PC-9 (cell line): ENCODE measurements around the gene ST7. TPM values are rescaled to one million over a fixed set of nuclear protein-coding genes. Genes with fewer than 3 reads are reported as not detected.
"Not testable (repeated sequence)": the region's sequence is repeated elsewhere in the genome, so short reads cannot be mapped to it uniquely, and the experiment has no call there.

ENCODE experiments used
- BruUV-seq: library from RNA; stranded (reverse); fragments of 400-500 nt; replicated peaks from 2 replicates; lab custom pipeline; 2021; lab: Mats Ljungman, UMichigan
- CTCF ChIA-PET: fragments of 300-600 bp; sonication (Branson Sonifier 250); formaldehyde crosslinking; loops from one replicate; lab custom pipeline; 2022; ENCODE audit warnings: antibody characterized with exemption; lab: Charles Lee
- POLR2A ChIA-PET: fragments of 300-600 bp; sonication (Branson Sonifier 250); formaldehyde crosslinking; loops from one replicate; lab custom pipeline; 2022; ENCODE audit warnings: antibody characterized with exemption; ENCODE audit not compliant: unreplicated experiment; lab: Charles Lee
- DNase-seq, 2 experiments: peaks; one replicate each; pipeline versions ENCODE4 v3.0.0 to v3.0.0-alpha.2; 2015 to 2022; ENCODE audit warnings: mixed read lengths in 1 of 2
- H2AFZ ChIP-seq: fragments of 200-600 bp; sonication (generic); 2 replicates; pipeline ENCODE4 v1.8.1; 2017; ENCODE audit warnings: antibody characterized with exemption
- H3F3A ChIP-seq: fragments of 200-600 bp; sonication (generic); 2 replicates; pipeline ENCODE4 v1.8.1; 2017; ENCODE audit warnings: antibody characterized with exemption, mild to moderate bottlenecking, low read depth; ENCODE audit not compliant: insufficient read depth
- H3K27ac ChIP-seq: fragments of 200-600 bp; sonication (generic); 2 replicates; pipeline ENCODE4 v1.6.1; 2016; ENCODE audit warnings: mixed run types
- H3K27me3 ChIP-seq: fragments of 200-600 bp; sonication (generic); 2 replicates; pipeline ENCODE4 v1.6.1; 2016; ENCODE audit warnings: low read depth, mixed run types; ENCODE audit not compliant: insufficient read depth
- H3K36me3 ChIP-seq: fragments of 200-600 bp; sonication (generic); 2 replicates; pipeline ENCODE4 v1.6.1; 2016; ENCODE audit warnings: low read depth, mixed run types
- H3K4me1 ChIP-seq: fragments of 200-600 bp; sonication (generic); replicated peaks from 2 replicates; pipeline ENCODE4 v1.6.1; 2016; ENCODE audit warnings: mixed run types; ENCODE audit not compliant: insufficient read depth
- H3K4me2 ChIP-seq: fragments of 200-600 bp; sonication (generic); 2 replicates; pipeline ENCODE4 v1.6.1; 2017; ENCODE audit warnings: mixed run types
- H3K4me3 ChIP-seq: fragments of 200-600 bp; sonication (generic); 2 replicates; pipeline ENCODE4 v1.6.1; 2016; ENCODE audit warnings: mixed run types
- H3K79me2 ChIP-seq: fragments of 200-600 bp; sonication (generic); 2 replicates; pipeline ENCODE4 v1.6.1; 2017; ENCODE audit warnings: low read depth, mixed run types
- H3K9me2 ChIP-seq: fragments of 200-600 bp; sonication (generic); 2 replicates; pipeline ENCODE4 v1.8.1; 2017; ENCODE audit warnings: mild to moderate bottlenecking; ENCODE audit not compliant: insufficient read depth
- H3K9me3 ChIP-seq: fragments of 200-600 bp; sonication (generic); 2 replicates; pipeline ENCODE4 v1.8.1; 2016; ENCODE audit warnings: low read depth; ENCODE audit not compliant: insufficient read depth
- H4K20me1 ChIP-seq: fragments of 200-600 bp; sonication (generic); 2 replicates; pipeline ENCODE4 v1.8.1; 2017; ENCODE audit not compliant: insufficient read depth
- EZH2 ChIP-seq: fragments of 200-600 bp; sonication (generic); IDR thresholded peaks from 2 replicates; pipeline ENCODE4 v1.8.0; 2017; ENCODE audit warnings: antibody characterized with exemption, low read depth
- intact Hi-C: fragments of 100-400 bp; cut with micrococcal nuclease; formaldehyde crosslinking; loops from one replicate; pipeline ENCODE4 v1.10.0; 2022; ENCODE audit not compliant: unreplicated experiment
- total RNA-seq: library from RNA; stranded (reverse); gene quantifications from 2 replicates; pipeline ENCODE4 v1.2.3, GENCODE V29; 2021
- TF ChIP-seq, protein P1 (sequence below): fragments of 200-600 bp; sonication (generic); conservative IDR thresholded peaks from 2 replicates; pipeline ENCODE4 v1.6.1; 2017; ENCODE audit warnings: mixed run types, antibody characterized with exemption, mild to moderate bottlenecking, moderate library complexity

Gene ST7
- total RNA-seq, 1 experiment from 2014 or later: 25.8 TPM

DNA sequence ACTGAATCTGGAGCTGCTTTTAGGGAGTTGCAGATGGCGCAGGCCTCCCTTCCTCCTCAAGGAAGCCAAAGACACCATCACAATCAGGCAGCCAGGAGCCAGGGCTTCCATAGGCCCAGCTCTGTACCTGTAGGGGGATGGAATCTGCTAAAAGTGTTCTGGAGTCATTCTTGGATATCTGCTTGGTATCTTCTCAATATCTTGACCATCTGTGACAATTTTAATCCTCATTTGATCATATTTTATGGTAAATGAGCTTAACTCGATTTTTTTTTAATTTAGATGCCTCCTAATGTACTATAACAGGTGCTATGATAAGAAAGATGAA is 3.1 kb downstream of the ST7 start:
- Histone ChIP-seq H3K4me3 (no peak overlapping the region), H3K4me1 (peaks cover 24% of the 10 kb centered on the region), H3F3A (no peaks in the 10 kb centered on the region), H3K36me3 (no peaks in the 10 kb centered on the region), H3K9me3 (no peaks in the 10 kb centered on the region), H2AFZ (no peak overlapping the region), H3K27ac (no peak overlapping the region), H3K9me2 (no peaks in the 10 kb centered on the region), H3K27me3 (no peaks in the 10 kb centered on the region), H3K4me2 (no peak overlapping the region), H4K20me1 (peaks cover 14% of the 10 kb centered on the region), H3K79me2 (peaks cover 71% of the 10 kb centered on the region)
- no peak for DNase-seq
- TF ChIP-seq EZH2: no peak
- TF ChIP-seq, protein P1, sequence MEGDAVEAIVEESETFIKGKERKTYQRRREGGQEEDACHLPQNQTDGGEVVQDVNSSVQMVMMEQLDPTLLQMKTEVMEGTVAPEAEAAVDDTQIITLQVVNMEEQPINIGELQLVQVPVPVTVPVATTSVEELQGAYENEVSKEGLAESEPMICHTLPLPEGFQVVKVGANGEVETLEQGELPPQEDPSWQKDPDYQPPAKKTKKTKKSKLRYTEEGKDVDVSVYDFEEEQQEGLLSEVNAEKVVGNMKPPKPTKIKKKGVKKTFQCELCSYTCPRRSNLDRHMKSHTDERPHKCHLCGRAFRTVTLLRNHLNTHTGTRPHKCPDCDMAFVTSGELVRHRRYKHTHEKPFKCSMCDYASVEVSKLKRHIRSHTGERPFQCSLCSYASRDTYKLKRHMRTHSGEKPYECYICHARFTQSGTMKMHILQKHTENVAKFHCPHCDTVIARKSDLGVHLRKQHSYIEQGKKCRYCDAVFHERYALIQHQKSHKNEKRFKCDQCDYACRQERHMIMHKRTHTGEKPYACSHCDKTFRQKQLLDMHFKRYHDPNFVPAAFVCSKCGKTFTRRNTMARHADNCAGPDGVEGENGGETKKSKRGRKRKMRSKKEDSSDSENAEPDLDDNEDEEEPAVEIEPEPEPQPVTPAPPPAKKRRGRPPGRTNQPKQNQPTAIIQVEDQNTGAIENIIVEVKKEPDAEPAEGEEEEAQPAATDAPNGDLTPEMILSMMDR: no peak
- POLR2A ChIA-PET: interaction anchor here (0.7 kb wide), 1 partner anchor 25 kb away, joined by 6 read pairs; no protein-coding TSS in a partner anchor
- CTCF ChIA-PET: interaction anchor here (0.7 kb wide), 1 partner anchor 469 kb away, joined by 4 read pairs; no protein-coding TSS in a partner anchor
- no TSS peak for BruUV-seq
- intact Hi-C loops: no loop called here

DNA sequence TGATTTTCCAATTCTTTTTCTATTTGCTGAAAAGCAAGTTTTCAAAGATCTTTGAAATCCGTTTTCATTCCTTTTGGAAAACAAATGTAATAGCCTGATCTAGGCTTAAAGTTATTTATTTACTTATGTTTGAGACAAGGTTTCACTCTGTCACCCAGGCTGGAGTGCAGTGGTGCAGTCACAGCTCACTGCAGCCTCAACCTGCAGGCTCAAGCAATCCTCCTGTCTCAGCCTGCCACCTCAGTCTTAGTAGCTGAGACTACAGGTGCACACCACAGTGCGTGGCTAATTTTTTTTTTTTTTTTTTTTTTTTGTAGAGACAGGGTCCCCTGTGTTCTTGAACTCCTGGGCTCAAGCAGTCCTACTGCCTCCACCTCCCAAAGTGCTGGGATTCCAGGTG is 4.6 kb downstream of the ST7 start:
- no peaks in the 10 kb centered on the region for H3K9me2 ChIP-seq
- no peak overlapping the region for H3K4me2 ChIP-seq
- peaks cover 12% of the 10 kb centered on the region for H3K4me1 ChIP-seq
- BruUV-seq: no TSS peak
- H3K79me2 ChIP-seq: peaks cover 84% of the 10 kb centered on the region
- H3K27me3 ChIP-seq: no peaks in the 10 kb centered on the region
- H3K4me3 ChIP-seq: no peak overlapping the region
- ChIA-PET CTCF (interaction anchor here (0.7 kb wide), 1 partner anchor 366 kb away, joined by 14 read pairs; no protein-coding TSS in a partner anchor), POLR2A (no interaction called here)
- no peak for DNase-seq
- H3K36me3 ChIP-seq: no peaks in the 10 kb centered on the region
- TF ChIP-seq, protein P1: no peak
- TF ChIP-seq EZH2: no peak
- intact Hi-C loops: no loop called here
- no peaks in the 10 kb centered on the region for H3K9me3 ChIP-seq
- H3F3A ChIP-seq: no peaks in the 10 kb centered on the region
- H2AFZ ChIP-seq: no peak overlapping the region
- H3K27ac ChIP-seq: no peak overlapping the region
- peaks cover 14% of the 10 kb centered on the region for H4K20me1 ChIP-seq

DNA sequence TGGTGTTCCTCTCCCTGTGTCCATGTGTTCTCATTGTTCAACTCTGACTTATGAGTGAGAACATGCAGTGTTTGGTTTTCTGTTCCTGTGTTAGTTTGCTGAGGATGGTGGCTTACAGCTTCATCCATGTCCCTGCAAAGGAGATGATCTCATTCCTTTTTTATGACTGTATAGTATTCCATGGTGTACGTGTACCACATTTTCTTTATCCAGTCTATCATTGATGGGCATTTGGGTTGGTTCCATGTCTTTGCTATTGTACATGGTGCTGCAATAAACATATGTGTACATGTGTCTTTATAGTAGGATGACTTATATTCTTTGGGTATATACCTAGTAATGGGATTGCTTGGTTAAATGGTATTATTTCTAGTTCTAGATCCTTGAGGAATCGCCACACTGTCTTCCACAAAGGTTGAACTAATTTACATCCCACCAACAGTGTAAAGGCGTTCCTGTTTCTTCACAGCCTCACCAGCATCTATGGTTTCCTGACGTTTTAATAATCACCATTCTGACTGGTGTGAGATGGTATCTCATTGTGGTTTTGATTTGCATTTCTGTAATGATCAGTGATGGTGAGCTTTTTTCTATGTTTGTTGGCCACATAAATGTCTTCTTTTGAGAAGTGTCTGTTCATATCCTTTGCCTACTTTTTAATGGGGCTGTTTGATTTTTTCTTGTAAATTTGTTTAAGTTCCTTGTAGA is 8.8 kb downstream of the ST7 start:
- Histone ChIP-seq H3K79me2 (peaks cover 78% of the 10 kb centered on the region), H4K20me1 (peaks cover 10% of the 10 kb centered on the region)
- H3K9me3 ChIP-seq, H3K27me3 ChIP-seq, DNase-seq, intact Hi-C loops, H3K4me3 ChIP-seq, H3K4me2 ChIP-seq, H3F3A ChIP-seq, H3K4me1 ChIP-seq, BruUV-seq, H2AFZ ChIP-seq, CTCF ChIA-PET, POLR2A ChIA-PET, H3K36me3 ChIP-seq, H3K9me2 ChIP-seq, H3K27ac ChIP-seq: not testable (repeated sequence)
